Psoas muscle (tissue), 8 donors: ENCODE measurements around the gene TBC1D9B. TPM values are rescaled to one million over a fixed set of nuclear protein-coding genes. Genes with fewer than 3 reads are reported as not detected.

Source experiments
- ATAC-seq, 4 donors: fragments of 200-7000 bp; cut with Tn5 transposase; one replicate each; pipeline ENCODE4 v1.9.1; 2020; ENCODE audit warnings: moderate library complexity in 3 of 4, mild to moderate bottlenecking in 2 of 4
- DNase-seq, 2 donors: peaks; one replicate each; pipeline ENCODE4 v3.0.0-alpha.2; 2020
- H3K27ac ChIP-seq: fragments of 200-600 bp; one replicate; pipeline ENCODE4 v1.8.0; 2022
- H3K27me3 ChIP-seq, 3 donors: fragments of 200-600 bp in 1 of 3; one replicate each; pipeline versions ENCODE4 v1.6.1 to v1.8.0; 2013 to 2022; ENCODE audit warnings: low read length in 2 of 3, mild to moderate bottlenecking in 2 of 3, moderate library complexity in 1 of 3; ENCODE audit not compliant: insufficient read depth in 3 of 3
- H3K36me3 ChIP-seq, 2 donors: fragments of 200-600 bp in 1 of 2; one replicate each; pipeline versions ENCODE4 v1.6.1 to v1.8.0; 2013 to 2022; ENCODE audit warnings: low read depth in 1 of 2, mild to moderate bottlenecking in 1 of 2, moderate library complexity in 1 of 2; ENCODE audit not compliant: insufficient read depth in 1 of 2
- H3K4me1 ChIP-seq: fragments of 200-600 bp; one replicate; pipeline ENCODE4 v1.8.0; 2022
- H3K4me3 ChIP-seq: fragments of 200-600 bp; one replicate; pipeline ENCODE4 v1.8.0; 2022; ENCODE audit warnings: mild to moderate bottlenecking
- H3K9me3 ChIP-seq: fragments of 200-600 bp; one replicate; pipeline ENCODE4 v1.8.0; 2022
- WGBS, 3 donors: extraction: QIAGEN DNeasy Blood & Tissue Kit; methylation state at CpG; one replicate each; pipeline versions ENCODE4 v1.1.6 to v1.1.7; 2013; 5-methylcytosine and 5-hydroxymethylcytosine counted together
- intact Hi-C, 2 donors: fragments of 100-400 bp; cut with DNase I; formaldehyde crosslinking; loops; one replicate each; pipeline versions ENCODE4 v1.11.0 to v1.14.2; 2022
- polyA plus RNA-seq, 3 donors: library from polyadenylated mRNA; stranded (reverse); fragments of 200-250 nt; gene quantifications; one replicate each; pipeline ENCODE4 v1.2.3, GENCODE V29; 2013
- total RNA-seq, 4 donors: library from RNA; stranded (reverse); fragmentation: NEBNext Ultra II Directional in 2 of 4; extraction: Animal tissue kit (Norgen Biotek cat#: 25700) in 2 of 4; gene quantifications; one replicate each; pipeline versions ENCODE4 v1.2.1 to v1.2.4, GENCODE V29; 2021 to 2023
- TF ChIP-seq, protein P1 (sequence below): fragments of 200-600 bp; IDR thresholded peaks from one replicate; pipeline ENCODE4 v1.8.0; 2022; ENCODE audit warnings: antibody characterized with exemption
- donor health status: healthy with polysubstance abuse.
- donor health status: DM: no; HTN: no; CAD: no; lungs with moderate emphysema.
- donor health status: Bipolar disorder and iron deficiency.
- donor health status: healthy.
- donor health status: DM: yes; HTN: yes; CAD: no.
- donor health status: DM: no; HTN: no; CAD: no.
- donor health status: DM: no; HTN: no; CAD: no.
- donor health status: DM: yes; HTN: yes; CAD: no.

The TBC1D9B gene
- total and polyA plus RNA-seq, 7 donors, result 30.1 to 50.2 (median 40.2) TPM

GRCh38 chr5:179817890-179818745 lies 89.6 kb downstream of the TBC1D9B start:
- no peak for ATAC-seq

DNA sequence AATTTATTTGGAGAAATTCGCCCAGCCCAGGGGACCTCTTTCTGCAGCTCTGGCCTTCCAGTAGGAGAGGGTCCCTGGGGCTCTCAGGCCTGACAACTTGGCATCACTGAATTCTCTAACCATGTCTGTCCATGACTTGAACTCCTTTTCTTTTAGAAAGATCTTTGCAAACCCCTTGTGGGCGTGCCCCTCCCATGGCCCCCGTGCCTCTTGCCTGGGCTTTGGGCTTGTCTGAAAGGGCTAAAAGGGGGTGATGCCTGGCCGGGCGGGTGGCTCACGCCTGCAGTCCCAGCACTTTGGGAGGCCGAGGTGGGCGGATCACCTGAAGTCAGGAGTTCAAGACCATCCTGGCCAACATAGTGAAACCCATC lies 90.2 kb downstream of the TBC1D9B start:
- TF ChIP-seq, protein P1, sequence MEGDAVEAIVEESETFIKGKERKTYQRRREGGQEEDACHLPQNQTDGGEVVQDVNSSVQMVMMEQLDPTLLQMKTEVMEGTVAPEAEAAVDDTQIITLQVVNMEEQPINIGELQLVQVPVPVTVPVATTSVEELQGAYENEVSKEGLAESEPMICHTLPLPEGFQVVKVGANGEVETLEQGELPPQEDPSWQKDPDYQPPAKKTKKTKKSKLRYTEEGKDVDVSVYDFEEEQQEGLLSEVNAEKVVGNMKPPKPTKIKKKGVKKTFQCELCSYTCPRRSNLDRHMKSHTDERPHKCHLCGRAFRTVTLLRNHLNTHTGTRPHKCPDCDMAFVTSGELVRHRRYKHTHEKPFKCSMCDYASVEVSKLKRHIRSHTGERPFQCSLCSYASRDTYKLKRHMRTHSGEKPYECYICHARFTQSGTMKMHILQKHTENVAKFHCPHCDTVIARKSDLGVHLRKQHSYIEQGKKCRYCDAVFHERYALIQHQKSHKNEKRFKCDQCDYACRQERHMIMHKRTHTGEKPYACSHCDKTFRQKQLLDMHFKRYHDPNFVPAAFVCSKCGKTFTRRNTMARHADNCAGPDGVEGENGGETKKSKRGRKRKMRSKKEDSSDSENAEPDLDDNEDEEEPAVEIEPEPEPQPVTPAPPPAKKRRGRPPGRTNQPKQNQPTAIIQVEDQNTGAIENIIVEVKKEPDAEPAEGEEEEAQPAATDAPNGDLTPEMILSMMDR, result no peak
- peak in 1 of 2 donors; percentile 50 for DNase-seq
- Histone ChIP-seq H3K27ac (peak overlapping the region; percentile 100), H3K4me3 (peak overlapping the region; percentile 99), H3K36me3 (peaks cover 0 to 12% of the 10 kb centered on the region in 2 donors), H3K4me1 (peaks cover 29% of the 10 kb centered on the region), H3K9me3 (no peaks in the 10 kb centered on the region), H3K27me3 (no peaks in the 10 kb centered on the region)
- ATAC-seq, result no peak
- 88 to 91% (median 88%) methylated on average over 8 of the region's 8 CpGs for WGBS, 3 donors
- intact Hi-C loops, result no loop called here

More at GRCh38 chr5:179817890-179818745, 89.6 kb downstream of the TBC1D9B start:
- 36 to 61% (median 38%) methylated on average over 14 of the region's 14 CpGs for WGBS, 3 donors
- H3K4me3 ChIP-seq, result peak overlapping the region; percentile 99
- H3K9me3 ChIP-seq, result no peaks in the 10 kb centered on the region
- peaks cover 0 to 19% of the 10 kb centered on the region in 2 donors for H3K36me3 ChIP-seq
- intact Hi-C loops, result no loop called here
- TF ChIP-seq, protein P1, result no peak
- peaks cover 36% of the 10 kb centered on the region for H3K4me1 ChIP-seq
- no peaks in the 10 kb centered on the region for H3K27me3 ChIP-seq
- peak in 1 of 2 donors; percentile 71 for DNase-seq
- peak overlapping the region; percentile 100 for H3K27ac ChIP-seq

- no peak for ATAC-seq
- Histone ChIP-seq H3K4me1 (peaks cover 24% of the 10 kb centered on the region), H3K4me3 (peak overlapping the region; percentile 99), H3K27me3 (no peaks in the 10 kb centered on the region), H3K9me3 (no peaks in the 10 kb centered on the region), H3K36me3 (peaks cover 0 to 7% of the 10 kb centered on the region in 2 donors), H3K27ac (peak overlapping the region; percentile 100)
- intact Hi-C loops, result no loop called here
- TF ChIP-seq, protein P1, result peak; percentile 6
- peak in 1 of 2 donors; percentile 70 for DNase-seq
- WGBS, 3 donors, result 2 to 4% (median 2%) methylated on average over 34 to 72 of the region's 72 CpGs
These were observed 90.8 kb downstream of the TBC1D9B start for GRCh38 chr5:179816796-179817469.

GRCh38 chr5:179816401-179816795 lies 91.3 kb downstream of the TBC1D9B start:
- TF ChIP-seq, protein P1, result no peak
- intact Hi-C loops, result no loop called here
- Histone ChIP-seq H3K27me3 (no peaks in the 10 kb centered on the region), H3K4me1 (peaks cover 24% of the 10 kb centered on the region), H3K36me3 (peaks cover 0 to 4% of the 10 kb centered on the region in 2 donors), H3K9me3 (no peaks in the 10 kb centered on the region), H3K27ac (peak overlapping the region; percentile 100), H3K4me3 (peak overlapping the region; percentile 99)
- peak; percentile 13 to 54 for DNase-seq
- ATAC-seq, result no peak
- 57 to 60% (median 60%) methylated on average over 22 to 23 of the region's 23 CpGs for WGBS, 3 donors
